NT2/D1 (cell line): Measurements from ENCODE around the gene TRA2A.

Experiments used
- SUZ12 ChIP-seq: IDR thresholded peaks from 2 replicates; pipeline ENCODE4 v1.6.1; 2011; ENCODE audit not compliant: insufficient read length, insufficient read depth; ENCODE audit errors: extremely low read depth
- ZNF274 ChIP-seq: IDR thresholded peaks from 2 replicates; pipeline ENCODE4 v1.6.1; 2011; ENCODE audit warnings: mild to moderate bottlenecking, low read depth, low read length

DNA sequence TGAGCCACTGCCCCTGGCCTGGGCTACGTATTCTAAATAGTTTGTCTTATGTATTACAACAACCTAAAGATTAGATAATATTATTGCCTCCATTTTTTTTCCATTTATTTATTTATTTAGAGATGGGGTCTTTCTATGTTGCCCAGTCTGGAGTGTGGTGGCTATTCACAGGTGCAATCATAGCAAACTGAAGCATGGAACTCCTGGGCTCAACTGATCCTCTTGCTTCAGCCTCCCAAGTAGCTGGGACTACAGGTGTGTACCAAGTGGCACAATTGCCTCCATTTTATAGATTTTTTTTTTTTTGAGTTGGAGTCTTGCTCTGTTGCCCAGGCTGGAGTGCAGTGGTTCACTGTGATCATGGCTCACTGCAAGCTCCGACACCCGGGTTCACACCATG lies 6.5 kb upstream of the TRA2A start:
- TF ChIP-seq SUZ12: no peak
- no peak for TF ChIP-seq ZNF274
